ENCODE data around the gene FOXD3.

Gene FOXD3

DNA sequence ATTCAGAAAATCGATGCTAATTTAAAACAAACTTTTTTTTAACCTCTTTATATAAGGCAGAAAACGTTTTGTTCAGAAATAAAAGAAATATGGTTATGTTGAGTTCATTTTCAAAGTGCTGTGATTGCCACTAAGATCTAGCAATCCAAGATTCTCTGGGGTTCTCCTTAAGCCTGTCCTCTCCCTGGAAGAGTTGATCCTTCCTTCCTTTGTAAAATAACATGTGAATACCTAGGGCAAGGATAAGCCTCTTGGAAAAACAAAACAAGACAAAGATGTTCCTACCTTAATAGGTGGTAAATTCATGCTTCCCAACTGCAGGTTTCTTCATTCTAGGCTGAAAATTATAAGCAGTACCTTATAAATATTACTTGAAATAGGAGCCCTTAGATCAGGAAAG is 18.0 kb upstream of the FOXD3 start:
- H3K27me3 ChIP-seq (ENCODE audit: insufficient read depth, poor library complexity, severe bottlenecking): peaks cover 12% of the 10 kb centered on the region
- ATAC-seq (ENCODE audit: low read depth): no peak
- no peak overlapping the region for H3K4me3 ChIP-seq (ENCODE audit: severe bottlenecking)
- no peak overlapping the region for H3K27ac ChIP-seq (ENCODE audit: poor library complexity, severe bottlenecking)
- DNase-seq (ENCODE audit: low spot score): no peak
- H3K4me1 ChIP-seq (ENCODE audit: insufficient read depth, poor library complexity, severe bottlenecking): no peaks in the 10 kb centered on the region
- TF ChIP-seq, protein P1, sequence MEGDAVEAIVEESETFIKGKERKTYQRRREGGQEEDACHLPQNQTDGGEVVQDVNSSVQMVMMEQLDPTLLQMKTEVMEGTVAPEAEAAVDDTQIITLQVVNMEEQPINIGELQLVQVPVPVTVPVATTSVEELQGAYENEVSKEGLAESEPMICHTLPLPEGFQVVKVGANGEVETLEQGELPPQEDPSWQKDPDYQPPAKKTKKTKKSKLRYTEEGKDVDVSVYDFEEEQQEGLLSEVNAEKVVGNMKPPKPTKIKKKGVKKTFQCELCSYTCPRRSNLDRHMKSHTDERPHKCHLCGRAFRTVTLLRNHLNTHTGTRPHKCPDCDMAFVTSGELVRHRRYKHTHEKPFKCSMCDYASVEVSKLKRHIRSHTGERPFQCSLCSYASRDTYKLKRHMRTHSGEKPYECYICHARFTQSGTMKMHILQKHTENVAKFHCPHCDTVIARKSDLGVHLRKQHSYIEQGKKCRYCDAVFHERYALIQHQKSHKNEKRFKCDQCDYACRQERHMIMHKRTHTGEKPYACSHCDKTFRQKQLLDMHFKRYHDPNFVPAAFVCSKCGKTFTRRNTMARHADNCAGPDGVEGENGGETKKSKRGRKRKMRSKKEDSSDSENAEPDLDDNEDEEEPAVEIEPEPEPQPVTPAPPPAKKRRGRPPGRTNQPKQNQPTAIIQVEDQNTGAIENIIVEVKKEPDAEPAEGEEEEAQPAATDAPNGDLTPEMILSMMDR (IDR thresholded peaks at IDR 0.05; ENCODE audit: poor library complexity, severe bottlenecking): no peak
- no peaks in the 10 kb centered on the region for H3K36me3 ChIP-seq (ENCODE audit: low read depth)
- no peaks in the 10 kb centered on the region for H3K9me3 ChIP-seq (ENCODE audit: severe bottlenecking)

DNA sequence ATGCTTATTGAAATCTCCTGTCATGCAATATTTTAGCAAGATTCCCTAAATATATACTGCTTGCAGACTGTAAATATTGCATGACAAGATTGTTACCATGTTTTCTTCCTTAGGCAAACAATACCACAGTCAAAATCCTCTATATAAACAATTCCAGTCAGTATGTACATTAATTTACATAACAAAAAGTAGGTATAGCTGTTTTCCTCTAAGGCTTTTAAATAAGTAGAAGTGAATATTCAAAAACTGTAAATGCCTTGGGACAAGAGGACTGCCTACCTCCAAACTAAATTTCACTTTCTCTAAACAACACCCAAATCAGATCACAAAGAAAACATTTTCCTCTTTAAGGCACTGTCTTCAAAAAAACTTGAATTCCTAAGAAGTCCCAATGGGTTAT is 17.3 kb upstream of the FOXD3 start:
- Histone ChIP-seq H3K4me3 (ENCODE audit: severe bottlenecking) (no peak overlapping the region), H3K27ac (ENCODE audit: poor library complexity, severe bottlenecking) (no peak overlapping the region), H3K4me1 (ENCODE audit: insufficient read depth, poor library complexity, severe bottlenecking) (no peaks in the 10 kb centered on the region), H3K36me3 (ENCODE audit: low read depth) (no peaks in the 10 kb centered on the region), H3K27me3 (ENCODE audit: insufficient read depth, poor library complexity, severe bottlenecking) (peaks cover 10% of the 10 kb centered on the region), H3K9me3 (ENCODE audit: severe bottlenecking) (no peaks in the 10 kb centered on the region)
- no peak for ATAC-seq (ENCODE audit: low read depth)
- DNase-seq (ENCODE audit: low spot score): no peak
- TF ChIP-seq, protein P1 (IDR thresholded peaks at IDR 0.05; ENCODE audit: poor library complexity, severe bottlenecking): no peak

DNA sequence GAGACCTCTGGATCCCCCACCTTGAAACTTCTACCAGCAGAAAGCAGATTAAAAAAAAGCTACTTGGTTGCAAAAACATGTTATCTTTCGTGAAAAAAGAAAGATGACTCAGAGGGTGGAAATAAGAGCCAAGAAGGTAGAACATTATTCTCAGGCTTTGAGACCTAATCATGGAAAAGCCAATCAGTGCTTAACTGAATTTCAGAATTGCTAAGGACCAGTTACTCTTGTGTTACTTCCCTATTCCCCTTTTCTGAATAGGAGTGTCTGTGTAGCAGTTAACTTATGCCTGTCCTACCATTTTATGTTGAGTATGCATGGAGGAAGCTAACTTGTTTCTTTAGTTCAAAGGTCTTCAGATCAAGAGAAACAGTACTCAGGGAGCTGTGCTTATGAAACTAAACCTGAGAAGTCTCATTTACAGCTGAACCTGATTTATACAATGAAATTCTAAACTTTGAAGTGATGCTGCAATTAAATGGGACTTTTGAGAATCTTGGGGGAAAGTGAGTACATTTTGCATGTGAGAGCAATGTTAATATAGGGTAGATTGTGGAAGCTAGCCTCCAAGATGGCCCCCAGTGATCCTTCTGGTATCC is 15.1 kb upstream of the FOXD3 start:
- no peak overlapping the region for H3K4me3 ChIP-seq (ENCODE audit: severe bottlenecking)
- TF ChIP-seq, protein P1 (IDR thresholded peaks at IDR 0.05; ENCODE audit: poor library complexity, severe bottlenecking): no peak
- no peak for DNase-seq (ENCODE audit: low spot score)
- peaks cover 10% of the 10 kb centered on the region for H3K27me3 ChIP-seq (ENCODE audit: insufficient read depth, poor library complexity, severe bottlenecking)
- no peak overlapping the region for H3K27ac ChIP-seq (ENCODE audit: poor library complexity, severe bottlenecking)
- no peaks in the 10 kb centered on the region for H3K36me3 ChIP-seq (ENCODE audit: low read depth)
- ATAC-seq (ENCODE audit: low read depth): no peak
- H3K9me3 ChIP-seq (ENCODE audit: severe bottlenecking): no peaks in the 10 kb centered on the region
- H3K4me1 ChIP-seq (ENCODE audit: insufficient read depth, poor library complexity, severe bottlenecking): no peaks in the 10 kb centered on the region

DNA sequence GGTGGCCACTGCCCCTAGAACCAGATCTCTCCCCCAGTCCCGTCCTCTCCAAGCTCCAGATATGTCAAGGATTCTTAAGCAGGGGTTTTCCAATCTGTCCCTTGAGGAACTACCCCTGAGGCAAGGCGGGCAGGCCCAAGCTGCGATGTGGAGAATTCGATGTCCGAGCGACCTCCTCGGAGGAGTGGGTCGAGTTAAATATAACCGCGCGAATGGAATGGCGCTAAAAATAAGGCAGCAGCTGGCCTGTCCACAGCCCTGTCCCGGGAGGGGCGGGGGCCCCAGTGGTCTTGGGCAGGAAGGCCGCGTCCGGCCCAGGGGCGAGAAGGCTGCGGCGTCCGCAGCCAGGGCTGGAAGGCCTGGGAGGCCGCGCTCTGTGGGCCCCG is 5.8 kb upstream of the FOXD3 start:
- H3K27me3 ChIP-seq (ENCODE audit: insufficient read depth, poor library complexity, severe bottlenecking): peaks cover 46% of the 10 kb centered on the region
- H3K36me3 ChIP-seq (ENCODE audit: low read depth): no peaks in the 10 kb centered on the region
- H3K4me3 ChIP-seq (ENCODE audit: severe bottlenecking): peak overlapping the region; percentile 43
- no peaks in the 10 kb centered on the region for H3K4me1 ChIP-seq (ENCODE audit: insufficient read depth, poor library complexity, severe bottlenecking)
- no peak for DNase-seq (ENCODE audit: low spot score)
- H3K27ac ChIP-seq (ENCODE audit: poor library complexity, severe bottlenecking): no peak overlapping the region
- ATAC-seq (ENCODE audit: low read depth): no peak
- H3K9me3 ChIP-seq (ENCODE audit: severe bottlenecking): no peaks in the 10 kb centered on the region
- TF ChIP-seq, protein P1 (IDR thresholded peaks at IDR 0.05; ENCODE audit: poor library complexity, severe bottlenecking): no peak

DNA sequence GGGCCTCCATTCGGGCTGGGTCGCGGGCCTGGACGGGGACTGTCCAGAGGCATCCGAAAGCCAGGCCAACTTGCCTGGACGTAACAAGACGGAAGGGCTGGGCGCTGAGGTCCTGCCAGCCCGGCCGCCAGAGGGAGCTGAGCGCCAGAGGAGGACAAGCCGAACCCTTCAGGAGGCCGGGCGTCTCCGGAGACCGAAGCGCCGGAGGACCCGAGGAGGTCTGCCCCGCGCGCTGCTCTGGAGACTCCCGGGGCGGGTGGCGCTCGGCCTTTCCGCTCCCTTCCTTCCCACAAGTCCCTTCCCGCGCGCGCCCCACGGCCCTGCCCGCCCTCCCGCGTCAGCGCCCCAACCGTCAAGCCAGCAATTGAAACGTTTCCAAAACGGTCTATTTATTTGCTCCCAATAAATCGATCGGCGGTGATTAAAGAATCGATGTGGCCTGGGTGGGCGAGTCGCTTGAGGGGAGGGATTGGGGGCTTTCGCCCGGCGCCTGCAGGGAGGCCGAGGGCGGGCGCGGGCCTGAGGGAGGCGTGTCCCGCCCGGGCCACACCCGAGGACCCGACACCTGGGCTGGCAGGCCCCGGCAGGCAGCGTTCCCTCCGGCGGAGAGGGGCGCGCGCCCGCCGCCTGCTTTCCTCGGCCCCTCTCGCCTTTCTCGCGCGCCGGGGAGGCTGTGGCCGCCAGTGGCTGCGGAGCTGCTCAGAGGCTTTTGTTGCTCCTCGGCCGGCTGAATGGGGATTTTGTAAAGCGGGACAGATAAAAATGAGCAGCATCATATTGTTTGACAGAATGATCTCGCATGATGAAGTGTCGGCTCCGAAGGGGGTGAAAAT is 5.2 kb upstream of the FOXD3 start:
- Histone ChIP-seq H3K27me3 (ENCODE audit: insufficient read depth, poor library complexity, severe bottlenecking) (peaks cover 52% of the 10 kb centered on the region), H3K36me3 (ENCODE audit: low read depth) (no peaks in the 10 kb centered on the region), H3K4me1 (ENCODE audit: insufficient read depth, poor library complexity, severe bottlenecking) (no peaks in the 10 kb centered on the region), H3K4me3 (ENCODE audit: severe bottlenecking) (peak overlapping the region; percentile 43), H3K27ac (ENCODE audit: poor library complexity, severe bottlenecking) (no peak overlapping the region), H3K9me3 (ENCODE audit: severe bottlenecking) (no peaks in the 10 kb centered on the region)
- TF ChIP-seq, protein P1 (IDR thresholded peaks at IDR 0.05; ENCODE audit: poor library complexity, severe bottlenecking): peak; percentile 81
- ATAC-seq (ENCODE audit: low read depth) (peak; percentile 89), DNase-seq (ENCODE audit: low spot score) (no peak)

All from RWPE2 (cell line).